Loucy (cell line): Measurements from ENCODE around the gene L3MBTL4.

Source experiments
- H2AFZ ChIP-seq: fragments of 200-600 bp; sonication (generic); 2 replicates; pipeline ENCODE4 v1.6.0; 2016; ENCODE audit warnings: antibody characterized with exemption, mild to moderate bottlenecking, low read length, moderate library complexity
- H3F3A ChIP-seq: fragments of 200-600 bp; 2 replicates; pipeline ENCODE4 v1.6.0; 2016; ENCODE audit warnings: antibody characterized with exemption, low read depth, mild to moderate bottlenecking
- H3K27me3 ChIP-seq: fragments of 200-600 bp; sonication (generic); 2 replicates; pipeline ENCODE4 v1.6.1; 2014; ENCODE audit warnings: low read length, mild to moderate bottlenecking; ENCODE audit not compliant: insufficient read depth, poor library complexity, severe bottlenecking
- H3K36me3 ChIP-seq: fragments of 200-600 bp; sonication (generic); 2 replicates; pipeline ENCODE4 v1.6.1; 2016; ENCODE audit warnings: low read length; ENCODE audit not compliant: insufficient read depth
- H3K4me1 ChIP-seq: fragments of 200-600 bp; sonication (generic); 2 replicates; pipeline ENCODE4 v1.5.1; 2014; ENCODE audit warnings: low read length, mild to moderate bottlenecking; ENCODE audit not compliant: insufficient read depth, poor library complexity, severe bottlenecking
- H3K4me2 ChIP-seq: fragments of 200-600 bp; sonication (generic); 2 replicates; pipeline ENCODE4 v1.6.0; 2014; ENCODE audit warnings: antibody characterized with exemption, low read length, low read depth, mild to moderate bottlenecking; ENCODE audit not compliant: poor library complexity, severe bottlenecking
- H3K4me3 ChIP-seq: fragments of 200-600 bp; sonication (generic); 2 replicates; pipeline ENCODE4 v1.5.1; 2014; ENCODE audit warnings: low read length, mild to moderate bottlenecking, mixed read lengths; ENCODE audit not compliant: poor library complexity, severe bottlenecking
- H3K79me2 ChIP-seq: fragments of 200-600 bp; sonication (generic); 2 replicates; pipeline ENCODE4 v1.6.1; 2014; ENCODE audit warnings: low read length; ENCODE audit not compliant: insufficient read depth
- H3K9ac ChIP-seq: fragments of 200-600 bp; sonication (generic); 2 replicates; pipeline ENCODE4 v1.6.0; 2014; ENCODE audit warnings: mild to moderate bottlenecking, low read depth, low read length, moderate library complexity; ENCODE audit not compliant: poor library complexity, severe bottlenecking
- H3K9me2 ChIP-seq: fragments of 200-600 bp; sonication (generic); replicated peaks from 2 replicates; pipeline ENCODE4 v1.6.1; 2016; ENCODE audit warnings: low read depth, low read length, mixed read lengths
- H3K9me3 ChIP-seq: fragments of 200-600 bp; sonication (generic); 2 replicates; pipeline ENCODE4 v1.6.1; 2014; ENCODE audit warnings: mild to moderate bottlenecking, antibody characterized with exemption, low read length, low read depth; ENCODE audit not compliant: insufficient read depth
- H4K20me1 ChIP-seq: fragments of 200-600 bp; sonication (generic); 2 replicates; pipeline ENCODE4 v1.6.0; 2014; ENCODE audit warnings: antibody characterized with exemption, low read length, mild to moderate bottlenecking; ENCODE audit not compliant: insufficient read depth, poor library complexity, severe bottlenecking
- EZH2phosphoT487 ChIP-seq: fragments of 200-600 bp; IDR thresholded peaks from 2 replicates; pipeline ENCODE4 v1.6.1; 2018; ENCODE audit warnings: antibody characterized with exemption, mild to moderate bottlenecking, moderate library complexity, borderline replicate concordance
- TF ChIP-seq, protein P1 (sequence below): fragments of 200-600 bp; sonication (generic); conservative IDR thresholded peaks from 2 replicates; pipeline ENCODE4 v1.5.1; 2014; ENCODE audit warnings: mild to moderate bottlenecking, antibody characterized with exemption, low read length

Gene L3MBTL4

DNA sequence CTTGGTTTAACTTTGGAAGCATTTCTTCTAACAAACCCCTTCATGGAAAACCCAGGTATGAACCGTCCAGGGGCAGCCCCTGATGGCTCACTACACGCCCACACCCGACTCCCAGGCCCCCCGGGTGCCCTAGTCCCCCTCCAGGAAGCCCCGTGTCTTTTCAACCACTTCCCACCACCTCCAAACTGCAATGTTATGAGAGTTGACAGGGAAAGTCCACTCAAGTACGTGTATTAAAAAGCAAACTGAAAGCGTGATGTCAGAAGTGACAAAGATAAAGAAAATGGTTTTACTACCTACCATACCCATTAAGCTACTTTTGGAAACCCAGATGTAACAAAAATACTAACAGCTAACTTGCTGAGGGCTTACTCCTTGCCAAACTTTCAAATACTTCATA is 51.5 kb downstream of the L3MBTL4 start:
- Histone ChIP-seq H3K4me1 (no peaks in the 10 kb centered on the region), H4K20me1 (no peaks in the 10 kb centered on the region), H3K9me2 (no peaks in the 10 kb centered on the region), H3K9ac (no peak overlapping the region), H3F3A (no peaks in the 10 kb centered on the region), H3K79me2 (no peaks in the 10 kb centered on the region), H3K9me3 (no peaks in the 10 kb centered on the region; the same call in 1 of the 2 replicates), H3K36me3 (no peaks in the 10 kb centered on the region), H2AFZ (no peak overlapping the region), H3K27me3 (no peaks in the 10 kb centered on the region), H3K4me3 (no peak overlapping the region), H3K4me2 (no peak overlapping the region)
- no peak for TF ChIP-seq EZH2phosphoT487
- TF ChIP-seq, protein P1, sequence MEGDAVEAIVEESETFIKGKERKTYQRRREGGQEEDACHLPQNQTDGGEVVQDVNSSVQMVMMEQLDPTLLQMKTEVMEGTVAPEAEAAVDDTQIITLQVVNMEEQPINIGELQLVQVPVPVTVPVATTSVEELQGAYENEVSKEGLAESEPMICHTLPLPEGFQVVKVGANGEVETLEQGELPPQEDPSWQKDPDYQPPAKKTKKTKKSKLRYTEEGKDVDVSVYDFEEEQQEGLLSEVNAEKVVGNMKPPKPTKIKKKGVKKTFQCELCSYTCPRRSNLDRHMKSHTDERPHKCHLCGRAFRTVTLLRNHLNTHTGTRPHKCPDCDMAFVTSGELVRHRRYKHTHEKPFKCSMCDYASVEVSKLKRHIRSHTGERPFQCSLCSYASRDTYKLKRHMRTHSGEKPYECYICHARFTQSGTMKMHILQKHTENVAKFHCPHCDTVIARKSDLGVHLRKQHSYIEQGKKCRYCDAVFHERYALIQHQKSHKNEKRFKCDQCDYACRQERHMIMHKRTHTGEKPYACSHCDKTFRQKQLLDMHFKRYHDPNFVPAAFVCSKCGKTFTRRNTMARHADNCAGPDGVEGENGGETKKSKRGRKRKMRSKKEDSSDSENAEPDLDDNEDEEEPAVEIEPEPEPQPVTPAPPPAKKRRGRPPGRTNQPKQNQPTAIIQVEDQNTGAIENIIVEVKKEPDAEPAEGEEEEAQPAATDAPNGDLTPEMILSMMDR = no peak

DNA sequence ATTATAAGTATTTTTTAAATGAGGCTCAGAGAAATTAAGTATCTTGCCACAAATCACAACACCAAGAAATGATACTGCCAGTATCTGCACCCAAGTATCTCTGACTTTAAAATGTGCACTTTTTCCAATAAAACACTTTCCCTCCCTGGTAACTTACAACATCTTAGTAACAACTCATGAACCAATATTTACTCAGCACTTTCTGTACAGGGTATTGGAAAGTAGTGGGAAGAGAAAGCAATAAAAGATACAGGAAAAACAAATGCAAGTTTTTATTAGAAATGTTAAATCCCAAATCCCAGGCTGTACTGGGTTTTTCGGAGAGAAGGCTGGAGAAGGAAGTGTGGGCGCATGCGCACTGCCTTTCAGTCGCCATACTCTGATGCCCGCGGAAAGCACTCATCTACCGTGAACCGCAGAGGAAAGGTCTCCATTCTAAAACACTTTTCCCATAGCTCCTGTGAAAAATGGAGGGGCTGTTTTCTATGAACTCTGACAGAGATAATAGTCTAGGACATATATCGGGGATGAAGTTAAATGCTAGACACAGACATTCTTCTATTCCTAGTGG is 52.1 kb downstream of the L3MBTL4 start:
- Histone ChIP-seq H3K9me2 (no peaks in the 10 kb centered on the region), H3F3A (no peaks in the 10 kb centered on the region), H3K4me3 (no peak overlapping the region), H3K9ac (no peak overlapping the region), H2AFZ (no peak overlapping the region), H3K4me1 (no peaks in the 10 kb centered on the region), H3K9me3 (no peaks in the 10 kb centered on the region; the same call in 1 of the 2 replicates), H4K20me1 (no peaks in the 10 kb centered on the region), H3K4me2 (no peak overlapping the region), H3K36me3 (no peaks in the 10 kb centered on the region), H3K27me3 (no peaks in the 10 kb centered on the region), H3K79me2 (no peaks in the 10 kb centered on the region)
- TF ChIP-seq, protein P1 = no peak
- TF ChIP-seq EZH2phosphoT487 = no peak

DNA sequence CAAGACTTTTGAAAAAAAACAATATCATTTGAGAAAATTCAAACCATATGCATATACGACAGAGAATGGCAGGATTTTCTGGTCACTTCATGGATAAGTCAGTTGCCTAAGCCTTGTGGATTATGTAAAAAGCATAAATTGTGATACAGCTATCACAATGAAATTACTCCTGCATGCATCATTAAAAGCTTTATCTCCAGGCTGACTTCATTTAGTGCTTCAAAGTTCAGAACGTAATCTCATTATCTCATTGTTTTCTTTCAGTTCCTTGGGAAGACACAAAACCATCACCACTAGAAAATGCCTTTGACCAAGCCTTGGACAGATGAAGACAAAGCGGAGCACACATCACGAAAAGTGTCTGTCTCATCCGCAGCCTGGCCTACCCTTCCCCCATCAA is 57.0 kb downstream of the L3MBTL4 start:
- Histone ChIP-seq H4K20me1 (no peaks in the 10 kb centered on the region), H3K36me3 (no peaks in the 10 kb centered on the region), H3K4me2 (no peak overlapping the region), H3K9ac (no peak overlapping the region), H3K27me3 (no peaks in the 10 kb centered on the region), H3K4me3 (no peak overlapping the region), H3K9me3 (peaks cover 5% of the 10 kb centered on the region; the same call in 1 of the 2 replicates), H3K4me1 (no peaks in the 10 kb centered on the region), H3K79me2 (no peaks in the 10 kb centered on the region), H3F3A (no peaks in the 10 kb centered on the region), H3K9me2 (no peaks in the 10 kb centered on the region), H2AFZ (no peak overlapping the region)
- TF ChIP-seq, protein P1 = no peak
- no peak for TF ChIP-seq EZH2phosphoT487
